Activated T-cell treated with anti-CD3 and anti-CD28 coated beads, Interleukin-2, amount 50 U/mL, for 24 hours (primary cell): ENCODE data around the gene PPP2R1A.

ENCODE experiments used
- DNase-seq: peaks from one replicate; pipeline ENCODE4 v3.0.0-alpha.2; 2020
- H3K27ac Mint-ChIP-seq: 2 replicates; pipeline ENCODE4 v1.8.0; 2020; ENCODE audit warnings: mild to moderate bottlenecking, mixed read lengths
- H3K27me3 Mint-ChIP-seq: 2 replicates; pipeline ENCODE4 v1.8.0; 2020; ENCODE audit warnings: mixed read lengths
- H3K36me3 Mint-ChIP-seq: 2 replicates; pipeline ENCODE4 v1.8.0; 2020; ENCODE audit warnings: low read depth, mixed read lengths
- H3K4me1 Mint-ChIP-seq: 2 replicates; pipeline ENCODE4 v1.8.0; 2020; ENCODE audit warnings: low read depth, mixed read lengths
- H3K4me3 Mint-ChIP-seq: 2 replicates; pipeline ENCODE4 v1.8.0; 2020; ENCODE audit warnings: mild to moderate bottlenecking, moderate library complexity, mixed read lengths
- H3K9me3 Mint-ChIP-seq: 2 replicates; pipeline ENCODE4 v1.8.0; 2020; ENCODE audit warnings: mixed read lengths

The PPP2R1A gene

DNA sequence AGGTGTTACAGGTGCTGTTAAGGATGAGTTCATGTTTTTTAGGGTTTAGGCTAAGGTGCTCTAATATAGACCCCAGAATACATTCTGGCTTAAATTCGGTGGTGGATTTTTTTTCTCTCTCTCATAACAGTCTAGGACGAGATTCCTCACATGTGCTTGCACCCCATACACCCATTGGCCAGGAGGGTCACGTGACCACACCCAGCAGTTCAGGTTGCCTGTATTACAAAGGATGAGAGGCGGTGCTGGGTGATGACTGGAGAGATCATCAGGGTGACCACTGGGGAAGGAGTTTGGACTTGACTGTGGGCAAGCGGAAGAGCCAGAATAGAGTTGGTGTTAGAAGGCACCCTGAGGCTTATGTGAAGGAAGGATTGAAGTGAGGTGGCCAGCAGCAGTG, 27.7 kb downstream of the PPP2R1A start:
- H3K36me3 Mint-ChIP-seq, result peaks cover 99% of the 10 kb centered on the region
- no peak for DNase-seq
- no peak overlapping the region for H3K4me3 Mint-ChIP-seq
- H3K9me3 Mint-ChIP-seq, result no peaks in the 10 kb centered on the region
- no peaks in the 10 kb centered on the region for H3K4me1 Mint-ChIP-seq
- H3K27ac Mint-ChIP-seq, result no peak overlapping the region
- H3K27me3 Mint-ChIP-seq, result no peaks in the 10 kb centered on the region

DNA sequence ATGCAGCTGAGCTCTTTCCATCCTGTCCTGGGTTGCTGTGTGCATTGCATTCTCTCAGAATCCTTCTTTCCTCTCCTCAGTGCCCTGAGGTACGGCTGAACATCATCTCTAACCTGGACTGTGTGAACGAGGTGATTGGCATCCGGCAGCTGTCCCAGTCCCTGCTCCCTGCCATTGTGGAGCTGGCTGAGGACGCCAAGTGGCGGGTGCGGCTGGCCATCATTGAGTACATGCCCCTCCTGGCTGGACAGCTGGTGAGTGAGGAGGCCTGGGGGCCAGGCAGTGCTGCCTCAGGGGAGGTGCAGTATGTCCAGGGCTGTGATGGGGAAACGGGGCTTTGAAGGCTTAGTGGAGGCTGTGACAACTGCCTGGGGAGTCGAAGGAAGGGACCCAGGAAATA, 29.8 kb downstream of the PPP2R1A start:
- Mint-ChIP-seq H3K4me1 (no peaks in the 10 kb centered on the region), H3K4me3 (no peak overlapping the region), H3K27ac (peak overlapping the region; percentile 57), H3K27me3 (no peaks in the 10 kb centered on the region), H3K36me3 (peaks cover 99% of the 10 kb centered on the region), H3K9me3 (no peaks in the 10 kb centered on the region)
- no peak for DNase-seq

DNA sequence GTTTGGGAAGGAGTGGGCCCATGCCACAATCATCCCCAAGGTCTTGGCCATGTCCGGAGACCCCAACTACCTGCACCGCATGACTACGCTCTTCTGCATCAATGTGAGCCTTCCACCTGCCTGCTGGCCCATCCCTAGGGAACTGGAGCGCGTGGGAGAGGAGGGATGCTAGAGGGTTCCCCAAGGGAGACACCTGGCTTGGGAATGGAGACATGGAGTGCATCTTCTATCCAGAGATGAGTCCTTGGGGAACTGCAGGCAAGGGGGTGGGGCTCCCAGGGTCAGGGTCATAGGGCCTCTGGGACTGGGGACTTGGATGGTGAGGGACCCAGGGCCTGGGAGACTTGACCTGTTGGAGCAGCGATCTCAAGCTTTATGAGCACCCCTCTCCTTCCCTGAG, 31.2 kb downstream of the PPP2R1A start:
- Mint-ChIP-seq H3K36me3 (peaks cover 98% of the 10 kb centered on the region), H3K27me3 (no peaks in the 10 kb centered on the region), H3K27ac (peak overlapping the region; percentile 41), H3K9me3 (no peaks in the 10 kb centered on the region), H3K4me1 (peaks cover 6% of the 10 kb centered on the region), H3K4me3 (no peak overlapping the region)
- DNase-seq, result no peak

DNA sequence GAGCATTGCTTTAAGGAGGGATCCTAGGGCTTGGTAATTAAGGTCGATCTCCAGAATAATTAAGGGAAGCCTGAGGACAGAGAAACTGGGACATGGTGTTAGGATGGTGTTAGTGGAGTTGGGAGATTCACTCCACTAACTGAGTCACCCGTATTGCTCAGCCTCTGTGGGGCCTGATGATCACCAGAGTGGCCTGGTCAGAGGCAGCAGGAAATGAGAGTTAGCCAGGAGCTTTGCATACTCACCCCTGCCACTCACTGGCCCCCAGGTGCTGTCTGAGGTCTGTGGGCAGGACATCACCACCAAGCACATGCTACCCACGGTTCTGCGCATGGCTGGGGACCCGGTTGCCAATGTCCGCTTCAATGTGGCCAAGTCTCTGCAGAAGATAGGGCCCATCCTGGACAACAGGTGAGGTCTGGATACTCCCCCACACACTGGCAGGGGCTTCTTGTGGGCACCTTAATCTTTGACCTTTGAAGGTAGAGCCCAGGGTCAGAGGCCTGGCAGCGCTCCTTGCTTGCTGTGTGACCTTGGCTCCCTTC, 32.1 kb downstream of the PPP2R1A start:
- Mint-ChIP-seq H3K4me3 (no peak overlapping the region), H3K36me3 (peaks cover 98% of the 10 kb centered on the region), H3K4me1 (peaks cover 15% of the 10 kb centered on the region), H3K27me3 (no peaks in the 10 kb centered on the region), H3K9me3 (no peaks in the 10 kb centered on the region), H3K27ac (peak overlapping the region; percentile 33)
- no peak for DNase-seq

DNA sequence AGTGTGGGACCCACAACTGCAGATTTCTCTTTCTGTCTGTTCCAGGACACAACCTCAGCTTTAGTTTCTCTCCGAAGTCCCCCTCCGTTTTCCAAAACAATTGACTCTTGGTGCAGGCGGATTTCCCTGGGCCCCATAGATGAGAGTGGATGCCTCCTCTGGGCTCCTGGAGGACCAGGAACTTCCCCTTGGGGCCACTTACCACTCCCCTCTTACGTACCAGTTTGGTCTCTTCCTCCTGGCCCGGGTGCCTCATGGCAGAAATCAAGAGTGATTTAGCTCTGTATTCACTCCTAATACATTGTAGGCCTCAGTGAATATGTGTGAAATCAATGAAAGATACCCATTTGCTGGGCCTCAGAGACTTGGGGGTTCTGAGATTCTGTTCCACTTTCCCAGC, 34.4 kb downstream of the PPP2R1A start:
- Mint-ChIP-seq H3K4me1 (peaks cover 21% of the 10 kb centered on the region), H3K9me3 (no peaks in the 10 kb centered on the region), H3K4me3 (no peak overlapping the region), H3K27me3 (no peaks in the 10 kb centered on the region), H3K36me3 (peaks cover 99% of the 10 kb centered on the region), H3K27ac (peak overlapping the region; percentile 74)
- no peak for DNase-seq

DNA sequence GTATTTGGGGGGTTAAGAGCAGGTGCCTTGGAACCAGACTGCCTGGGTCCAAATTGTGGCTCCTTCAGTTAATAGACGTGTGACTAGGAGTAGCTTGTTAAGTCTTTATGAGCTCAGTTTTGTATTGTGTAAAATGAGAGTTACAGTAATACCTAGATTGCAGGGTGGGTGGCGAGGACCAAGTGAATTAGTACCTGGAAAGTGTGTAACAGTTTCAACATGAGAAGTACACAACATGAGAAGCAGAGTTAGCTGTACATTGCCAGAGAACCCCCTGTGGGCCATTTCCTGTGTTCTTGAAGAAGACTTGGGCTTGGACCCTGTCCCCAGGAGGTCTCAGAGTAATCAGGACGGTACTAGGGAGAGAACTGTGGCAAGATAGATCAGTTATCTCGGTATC, 36.8 kb downstream of the PPP2R1A start:
- H3K27ac Mint-ChIP-seq, result peak overlapping the region; percentile 89
- no peak overlapping the region for H3K4me3 Mint-ChIP-seq
- no peaks in the 10 kb centered on the region for H3K9me3 Mint-ChIP-seq
- H3K36me3 Mint-ChIP-seq, result peaks cover 96% of the 10 kb centered on the region
- no peaks in the 10 kb centered on the region for H3K27me3 Mint-ChIP-seq
- no peak for DNase-seq
- peaks cover 32% of the 10 kb centered on the region for H3K4me1 Mint-ChIP-seq

DNA sequence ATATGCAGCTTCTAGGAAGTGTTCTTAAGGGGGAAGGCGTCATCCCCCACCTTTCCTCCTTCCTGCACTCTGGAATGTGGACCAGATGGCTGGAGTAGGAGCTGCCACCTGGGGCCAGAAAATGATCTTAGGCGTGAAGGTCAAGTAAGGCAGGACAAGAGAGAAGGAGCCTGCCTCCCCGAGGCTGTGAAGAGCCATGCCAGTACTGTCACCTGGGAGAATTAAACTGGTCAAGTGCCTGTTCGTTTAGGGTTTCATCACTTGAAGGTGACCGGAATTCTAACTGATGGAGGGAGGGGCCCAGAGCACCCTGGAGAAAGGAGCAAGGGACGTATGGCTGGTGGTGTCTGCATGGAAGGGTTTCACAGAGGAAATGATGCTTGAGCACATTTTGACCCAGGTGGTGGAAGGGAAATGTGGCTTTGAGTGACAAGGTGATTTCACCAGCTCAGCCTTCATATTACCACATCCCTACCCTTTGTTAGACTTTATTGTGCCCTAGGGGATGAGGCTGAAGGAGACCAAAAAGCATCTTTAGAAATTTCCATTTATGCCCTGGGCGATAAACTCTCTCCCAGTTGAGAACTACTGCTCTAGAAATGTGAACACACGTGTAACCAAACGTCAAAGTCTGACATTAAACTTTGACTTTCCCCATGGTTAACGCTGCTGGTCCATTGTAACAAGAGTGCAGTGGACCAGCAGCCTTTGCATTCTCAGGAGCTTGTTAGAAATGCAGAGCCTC, 37.5 kb downstream of the PPP2R1A start:
- peak overlapping the region; percentile 89 for H3K27ac Mint-ChIP-seq

DNA sequence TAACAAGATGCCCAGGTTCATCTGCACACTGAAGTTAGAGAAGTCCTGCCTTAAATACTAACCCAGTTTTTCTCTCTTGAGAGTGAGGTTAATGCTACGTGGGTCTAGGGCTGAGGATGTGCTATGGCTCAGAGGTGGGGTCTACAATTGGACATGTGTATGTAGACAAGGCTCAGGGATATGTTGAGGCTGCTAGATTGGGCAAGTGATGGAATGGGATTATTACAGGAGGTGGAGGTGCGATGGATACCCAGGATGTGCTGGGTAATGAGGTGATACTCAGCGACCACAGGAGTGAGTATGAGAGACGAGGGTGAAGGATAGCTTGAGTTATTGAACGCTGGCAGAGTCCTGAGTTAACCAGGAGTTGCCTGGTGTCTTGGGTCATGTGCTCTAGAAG, 38.1 kb downstream of the PPP2R1A start:
- Mint-ChIP-seq H3K9me3 (peaks cover 2% of the 10 kb centered on the region), H3K36me3 (peaks cover 82% of the 10 kb centered on the region), H3K4me3 (no peak overlapping the region), H3K27ac (no peak overlapping the region), H3K4me1 (peaks cover 32% of the 10 kb centered on the region), H3K27me3 (no peaks in the 10 kb centered on the region)
- DNase-seq, result no peak

More for the DNA sequence above, 37.5 kb downstream of the PPP2R1A start:
- H3K4me1 Mint-ChIP-seq, result peaks cover 32% of the 10 kb centered on the region
- H3K27me3 Mint-ChIP-seq, result no peaks in the 10 kb centered on the region
- H3K36me3 Mint-ChIP-seq, result peaks cover 89% of the 10 kb centered on the region
- no peak for DNase-seq
- H3K4me3 Mint-ChIP-seq, result no peak overlapping the region
- H3K9me3 Mint-ChIP-seq, result peaks cover 2% of the 10 kb centered on the region

DNA sequence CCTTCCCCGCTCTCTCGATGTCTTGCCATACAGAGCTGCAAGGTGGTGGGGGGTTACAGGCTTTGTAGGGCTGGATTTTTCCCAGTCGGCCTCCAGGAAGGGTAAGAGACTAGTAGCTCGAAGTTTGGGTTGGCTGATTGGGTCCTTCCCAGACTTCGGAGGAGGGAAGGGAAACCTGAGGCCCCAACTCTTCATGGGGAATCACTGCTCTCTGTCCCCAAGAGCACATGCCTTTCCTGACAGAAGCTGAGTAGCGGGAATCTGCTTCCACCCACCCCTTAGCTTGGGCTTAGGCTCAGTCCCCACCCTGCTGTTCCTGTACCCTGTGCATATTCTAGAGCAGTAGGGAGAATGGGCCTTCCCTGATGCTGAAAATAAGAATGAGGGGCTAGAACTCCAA, 39.7 kb downstream of the PPP2R1A start:
- DNase-seq, result no peak
- H3K27me3 Mint-ChIP-seq, result no peaks in the 10 kb centered on the region
- H3K27ac Mint-ChIP-seq, result no peak overlapping the region
- H3K36me3 Mint-ChIP-seq, result peaks cover 67% of the 10 kb centered on the region
- H3K4me1 Mint-ChIP-seq, result peaks cover 32% of the 10 kb centered on the region
- H3K4me3 Mint-ChIP-seq, result no peak overlapping the region
- H3K9me3 Mint-ChIP-seq, result peaks cover 2% of the 10 kb centered on the region

DNA sequence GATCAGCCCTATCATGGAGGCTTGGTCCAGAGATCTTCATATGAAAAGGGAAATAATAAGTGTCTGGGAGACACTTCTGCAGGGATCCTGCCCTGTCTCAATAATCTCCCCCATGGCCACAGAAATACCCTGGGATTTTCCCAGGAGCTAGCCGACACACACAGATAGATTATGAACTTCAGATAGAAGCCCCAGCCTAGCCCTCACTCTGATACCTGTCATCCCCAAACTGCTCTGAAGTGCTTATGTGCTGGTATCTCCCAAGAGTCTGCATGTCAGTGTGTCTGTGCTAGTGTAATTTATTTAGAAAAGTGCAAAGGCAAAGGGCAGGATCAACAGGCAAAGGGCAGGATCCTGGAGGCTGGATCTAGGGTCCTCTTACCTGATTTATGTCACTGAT, 40.8 kb downstream of the PPP2R1A start:
- DNase-seq, result no peak
- Mint-ChIP-seq H3K9me3 (peaks cover 2% of the 10 kb centered on the region), H3K36me3 (peaks cover 56% of the 10 kb centered on the region), H3K27ac (peak overlapping the region; percentile 74), H3K4me3 (no peak overlapping the region), H3K27me3 (no peaks in the 10 kb centered on the region), H3K4me1 (peaks cover 29% of the 10 kb centered on the region)

DNA sequence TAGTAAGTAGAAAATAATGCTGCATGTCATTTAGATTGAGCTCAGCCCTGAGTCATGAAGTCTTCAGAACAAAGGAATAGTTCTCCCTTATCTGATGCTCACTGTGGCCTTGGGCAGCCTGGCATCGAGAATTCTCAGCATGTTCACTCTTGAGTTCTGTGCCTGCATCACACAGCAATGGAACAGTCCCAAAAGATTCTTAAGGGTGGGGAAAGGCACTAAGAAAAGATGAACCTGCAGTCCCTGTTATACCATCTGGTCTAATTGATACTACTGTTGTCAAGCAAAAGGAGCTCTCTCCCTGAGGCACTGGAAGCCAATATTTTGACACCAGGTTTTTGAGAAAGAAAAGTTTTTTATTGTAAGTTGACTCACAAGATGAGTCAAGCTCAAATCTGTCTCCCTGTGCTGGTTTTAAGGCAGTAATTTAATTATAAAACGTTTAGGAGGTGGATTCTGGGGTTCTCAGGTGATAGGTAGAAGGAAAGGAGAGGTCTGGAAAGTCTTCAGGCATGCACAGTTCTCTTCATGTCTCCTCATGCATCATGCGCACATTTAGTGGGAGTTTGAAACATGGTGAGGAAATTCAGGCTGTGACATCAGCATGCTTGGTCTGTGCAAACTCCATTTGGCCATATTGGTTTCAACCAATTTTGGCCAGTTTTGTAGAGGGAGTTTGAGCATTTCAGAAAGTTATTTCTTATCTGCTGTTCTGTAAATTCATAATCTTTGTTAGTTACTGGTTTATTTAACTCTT, 41.5 kb downstream of the PPP2R1A start:
- Mint-ChIP-seq H3K27me3 (no peaks in the 10 kb centered on the region), H3K36me3 (peaks cover 50% of the 10 kb centered on the region), H3K4me1 (peaks cover 23% of the 10 kb centered on the region), H3K27ac (peak overlapping the region; percentile 74), H3K9me3 (peaks cover 2% of the 10 kb centered on the region), H3K4me3 (no peak overlapping the region)
- DNase-seq, result no peak

DNA sequence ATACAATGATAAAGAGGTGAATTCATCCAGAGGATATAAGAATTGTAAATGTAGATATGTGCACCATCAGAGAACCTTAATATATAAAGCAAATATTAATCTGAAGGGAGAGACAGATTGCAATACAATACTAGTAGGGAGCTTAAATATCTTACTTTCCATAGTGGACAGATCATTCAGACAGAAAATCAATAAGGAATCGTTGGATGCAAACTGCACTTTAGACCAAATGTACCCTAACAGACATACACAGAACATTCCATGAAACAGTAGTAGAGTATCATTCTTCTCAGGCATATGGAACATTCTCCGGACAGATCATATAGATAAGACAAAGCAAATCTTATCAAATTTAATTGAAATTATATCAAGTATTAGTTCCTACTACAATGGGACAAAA, 44.6 kb downstream of the PPP2R1A start:
- peaks cover 2% of the 10 kb centered on the region for H3K9me3 Mint-ChIP-seq
- peaks cover 20% of the 10 kb centered on the region for H3K36me3 Mint-ChIP-seq
- H3K27ac Mint-ChIP-seq, result no peak overlapping the region
- no peaks in the 10 kb centered on the region for H3K27me3 Mint-ChIP-seq
- peaks cover 11% of the 10 kb centered on the region for H3K4me1 Mint-ChIP-seq
- no peak overlapping the region for H3K4me3 Mint-ChIP-seq
- no peak for DNase-seq

DNA sequence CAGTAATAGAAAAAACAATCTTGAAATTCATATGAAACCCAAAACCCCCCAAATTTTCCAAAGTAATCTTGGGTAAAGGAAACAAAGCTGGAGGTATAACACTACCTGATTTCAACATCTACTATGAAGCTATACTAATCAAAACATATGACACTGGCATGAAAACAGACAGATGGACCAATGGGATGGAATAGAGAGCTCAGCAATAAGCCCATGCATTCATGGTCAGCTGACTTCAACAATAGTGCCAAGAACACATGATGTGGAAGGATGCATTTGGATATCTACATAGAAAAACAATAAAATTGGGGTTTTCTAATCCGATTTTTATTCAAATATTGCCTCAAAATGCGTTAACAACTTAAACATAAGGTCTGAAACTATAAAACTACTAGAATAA, 47.3 kb downstream of the PPP2R1A start:
- no peak for DNase-seq
- Mint-ChIP-seq H3K36me3 (no peaks in the 10 kb centered on the region), H3K27me3 (no peaks in the 10 kb centered on the region), H3K9me3 (no peaks in the 10 kb centered on the region), H3K27ac (no peak overlapping the region), H3K4me1 (no peaks in the 10 kb centered on the region), H3K4me3 (no peak overlapping the region)

DNA sequence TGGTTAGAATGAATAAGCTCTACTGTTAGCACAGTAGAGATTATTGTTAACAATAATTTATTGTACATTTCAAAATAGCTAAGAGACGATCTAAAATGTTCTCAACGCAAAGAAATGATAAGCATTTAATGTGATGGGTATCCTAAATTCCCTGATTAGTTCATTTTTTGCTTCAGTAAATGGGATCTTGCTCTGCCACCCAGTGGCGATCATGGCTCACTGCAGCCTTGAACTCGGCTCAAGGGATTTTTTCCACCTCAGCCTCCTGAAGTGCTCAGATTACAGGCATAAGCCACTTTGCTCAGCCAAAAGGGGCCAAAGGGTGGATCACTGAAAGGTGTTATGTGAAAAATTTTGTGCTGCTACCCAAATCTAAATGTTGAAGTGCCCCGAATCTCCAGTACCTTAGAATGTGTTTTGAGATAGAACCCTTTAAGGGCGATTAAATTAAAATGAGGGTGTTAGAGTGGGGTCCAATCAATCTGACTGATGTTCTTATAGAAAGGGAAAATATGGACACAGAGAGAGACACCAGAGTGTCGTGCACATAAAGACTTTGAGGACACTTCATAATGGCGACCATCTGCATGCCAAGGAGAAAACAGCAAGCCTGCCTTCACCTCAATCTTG, 48.0 kb downstream of the PPP2R1A start:
- Mint-ChIP-seq H3K4me3 (no peak overlapping the region), H3K27ac (no peak overlapping the region), H3K36me3 (no peaks in the 10 kb centered on the region), H3K9me3 (no peaks in the 10 kb centered on the region), H3K4me1 (no peaks in the 10 kb centered on the region), H3K27me3 (no peaks in the 10 kb centered on the region)
- peak; percentile 64 for DNase-seq

DNA sequence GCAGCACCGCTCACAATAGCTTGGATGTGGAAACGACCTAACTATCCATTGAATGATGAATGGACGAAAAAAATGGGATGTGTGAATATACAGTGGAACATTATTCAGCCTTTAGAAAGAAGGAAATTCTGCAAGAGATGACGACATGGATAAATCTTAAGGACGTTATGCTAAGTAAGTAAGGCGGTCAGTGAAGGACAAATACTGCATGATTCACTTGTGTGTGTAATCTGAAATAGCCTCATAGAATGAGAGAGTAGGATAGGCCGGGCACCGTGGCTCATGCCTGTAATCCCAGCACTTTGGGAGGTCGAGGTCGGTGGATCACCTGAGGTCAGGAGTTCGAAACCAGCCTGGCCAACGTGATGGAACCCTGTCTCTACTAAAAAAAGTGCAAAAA, 54.2 kb downstream of the PPP2R1A start:
- Mint-ChIP-seq H3K27me3 (no peaks in the 10 kb centered on the region), H3K4me1 (no peaks in the 10 kb centered on the region), H3K27ac (no peak overlapping the region), H3K36me3 (no peaks in the 10 kb centered on the region), H3K4me3 (no peak overlapping the region), H3K9me3 (no peaks in the 10 kb centered on the region)
- no peak for DNase-seq
